Measurements from ENCODE around the gene FCF1.
A peak's percentile ranks its signal among the peaks of the same experiment; 100 is the strongest.
"Not testable (repeated sequence)": the region's sequence is repeated elsewhere in the genome, so short reads cannot be mapped to it uniquely, and the experiment has no call there.

FCF1 gene

DNA sequence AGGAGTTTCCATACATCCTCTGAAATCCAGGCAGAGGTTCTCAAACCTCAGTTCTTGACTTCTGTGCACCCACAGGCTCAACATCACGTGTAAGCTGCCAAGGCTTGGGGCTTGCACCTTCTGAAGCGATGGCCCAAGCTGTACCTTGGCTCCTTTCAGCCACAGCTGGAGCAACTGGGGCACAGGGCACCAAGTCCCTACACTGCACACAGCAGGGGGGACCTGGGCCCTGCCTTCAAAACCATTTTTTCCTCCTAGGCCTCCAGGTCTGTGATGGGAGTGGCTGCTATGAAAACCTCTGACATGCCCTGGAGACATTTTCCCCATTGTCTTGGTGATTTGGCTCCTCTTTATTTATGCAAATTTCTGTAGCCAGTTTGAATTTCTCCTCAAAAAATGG, 10.7 kb upstream of the FCF1 start:
- no peak for DNase-seq

DNA sequence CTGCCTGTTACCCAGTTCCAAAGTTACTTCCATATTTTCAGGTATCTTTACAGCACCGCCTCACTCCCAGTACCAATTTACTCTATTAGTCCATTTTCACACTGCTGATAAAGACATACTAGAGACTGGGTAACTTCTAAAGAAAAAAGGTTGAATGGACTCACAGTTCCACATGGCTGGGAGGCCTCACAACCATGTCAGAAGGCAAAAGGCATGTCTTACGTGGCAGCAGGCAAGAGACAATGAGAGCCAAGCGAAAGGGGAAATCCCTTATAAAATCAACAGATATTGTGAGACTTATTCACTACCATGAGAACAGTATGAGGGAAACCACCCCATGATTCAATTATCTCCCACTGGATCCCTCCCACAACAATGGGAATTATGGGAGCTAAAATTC, 9.9 kb upstream of the FCF1 start:
- DNase-seq: no peak

GRCh38 chr14:74704656-74705055, 8.3 kb upstream of the FCF1 start:
- no peak for DNase-seq

DNA sequence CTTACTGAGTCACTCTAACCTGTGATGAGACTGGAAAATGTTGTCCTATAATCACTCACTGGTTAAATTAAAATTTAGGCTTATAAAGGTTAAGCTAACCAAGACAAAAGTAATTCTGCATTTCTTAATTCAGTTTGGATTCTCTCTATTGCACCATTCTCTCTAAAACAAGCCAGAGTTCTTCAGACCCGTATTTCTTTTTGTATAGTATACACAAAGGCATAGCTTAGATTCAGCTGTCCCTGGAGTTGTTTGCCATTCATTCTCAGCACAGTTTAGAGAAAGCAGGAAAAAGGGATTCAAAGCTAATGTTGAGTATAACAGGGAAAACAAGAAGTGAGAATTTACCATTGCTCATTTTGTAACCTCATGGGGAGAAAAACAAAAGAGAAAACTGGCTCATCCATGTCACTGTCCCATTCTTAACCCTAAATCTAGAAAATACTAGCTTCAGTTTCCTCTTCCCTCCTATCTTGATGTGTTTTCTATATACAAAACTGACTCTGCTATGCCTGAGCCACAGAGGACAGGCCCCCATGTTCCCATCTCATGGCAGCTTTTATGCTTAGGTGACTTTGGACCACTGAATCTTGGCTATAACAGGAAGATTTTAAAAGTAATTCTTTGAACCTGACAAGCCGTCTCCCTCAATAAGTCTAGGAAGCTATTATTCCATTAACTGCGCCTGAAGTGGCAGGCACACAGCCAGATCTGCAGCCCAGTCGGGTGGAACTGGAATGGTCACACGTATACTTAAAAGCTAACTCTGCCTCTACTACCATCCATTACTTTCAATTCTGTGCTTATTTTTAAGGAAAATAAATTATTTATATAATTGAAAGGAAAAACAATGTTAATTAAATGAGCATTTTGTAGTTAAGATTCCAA, 7.1 kb upstream of the FCF1 start:
- no peak for DNase-seq

DNA sequence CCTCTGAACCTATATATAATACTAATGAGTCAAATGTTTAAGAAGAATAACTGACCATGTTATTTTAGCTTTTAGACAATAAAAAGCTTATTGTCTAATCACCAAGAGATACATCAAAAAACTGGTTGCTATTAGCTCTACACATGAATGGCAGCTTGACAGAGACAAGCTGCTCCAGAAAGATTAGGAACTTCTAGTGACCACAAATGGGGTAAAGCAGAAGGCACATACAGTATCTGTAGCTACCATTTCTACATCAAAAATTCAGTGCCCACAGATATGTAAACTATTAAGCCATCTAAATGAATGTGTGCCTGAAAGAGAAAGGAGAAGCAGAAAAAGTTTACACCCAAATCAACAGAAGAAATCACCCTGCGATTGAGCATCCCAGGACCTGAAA, 2.5 kb upstream of the FCF1 start:
- DNase-seq: no peak

DNA sequence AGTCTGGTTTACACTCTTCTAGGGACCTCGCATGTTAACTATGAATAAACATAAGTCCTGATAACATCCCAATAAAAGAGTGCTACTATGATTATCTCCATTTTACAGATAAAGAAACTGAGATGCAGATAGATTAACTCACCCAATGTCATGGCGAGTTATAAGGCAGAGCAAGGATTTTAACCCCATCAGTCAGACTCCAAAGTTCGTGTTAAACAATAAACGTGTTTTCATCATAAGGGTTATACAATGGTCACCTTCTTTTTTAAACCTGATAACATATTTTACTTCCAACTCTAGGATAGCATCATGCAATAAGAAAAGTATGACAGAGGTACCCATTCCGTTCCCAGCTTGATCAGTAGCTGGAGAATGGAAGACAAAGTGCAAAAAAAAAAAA, 1.3 kb upstream of the FCF1 start:
- no peak for DNase-seq

- no peak for DNase-seq
Observed at GRCh38 chr14:74713395-74713735, 421 bp downstream of the FCF1 start.

- no peak for DNase-seq
Observed at GRCh38 chr14:74720526-74720925, 7.6 kb downstream of the FCF1 start.

GRCh38 chr14:74723134-74723533, 10.2 kb downstream of the FCF1 start:
- no peak for DNase-seq

- no peak for DNase-seq
Observed at GRCh38 chr14:74732387-74732786, 19.4 kb downstream of the FCF1 start.

GRCh38 chr14:74733221-74733620, 20.3 kb downstream of the FCF1 start:
- no peak for DNase-seq

GRCh38 chr14:74735125-74735524, 22.2 kb downstream of the FCF1 start:
- DNase-seq: no peak

- no peak for DNase-seq
Observed at GRCh38 chr14:74737753-74738325, 24.9 kb downstream of the FCF1 start.

- no peak for DNase-seq
Observed at GRCh38 chr14:74739293-74740030, 26.5 kb downstream of the FCF1 start.

GRCh38 chr14:74747237-74747636, 34.3 kb downstream of the FCF1 start:
- DNase-seq: no peak

DNA sequence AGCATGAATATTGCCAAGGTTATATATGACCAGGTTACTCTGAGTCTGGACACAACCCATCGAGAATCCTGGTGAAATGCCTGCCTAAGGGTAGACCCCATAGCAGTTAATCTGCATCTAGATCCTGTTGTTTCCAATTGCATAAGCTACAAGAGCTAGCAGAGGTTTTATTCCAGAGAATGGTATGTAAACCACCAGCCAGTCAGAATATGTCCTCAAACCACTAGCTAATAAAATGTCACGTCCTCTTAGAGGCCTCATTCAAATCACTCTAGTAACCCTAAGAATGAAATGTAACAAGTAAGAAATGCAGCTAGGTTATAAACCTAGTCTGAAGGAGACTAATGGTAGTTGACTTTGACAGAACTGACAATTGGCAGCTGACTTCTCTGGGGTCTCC, 41.2 kb downstream of the FCF1 start:
- DNase-seq: no peak

DNA sequence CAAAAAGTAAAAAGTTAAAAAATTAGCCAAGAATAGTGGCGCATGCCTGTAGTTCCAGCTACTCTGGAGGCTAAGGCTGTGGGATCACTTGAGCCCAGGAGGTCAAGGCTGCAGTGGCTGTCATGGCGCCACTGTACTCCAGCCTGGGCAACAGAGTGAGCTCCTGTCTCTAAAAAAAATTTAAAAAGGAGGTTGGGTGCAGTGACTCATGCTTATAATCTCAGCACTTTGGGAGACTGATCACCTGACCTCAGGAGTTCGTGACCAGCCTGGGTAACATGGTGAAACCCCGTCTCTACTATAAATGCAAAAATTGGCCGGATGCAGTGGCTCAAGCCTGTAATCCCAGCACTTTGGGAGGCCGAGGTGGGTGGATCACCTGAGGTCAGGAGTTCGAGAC, 42.0 kb downstream of the FCF1 start:
- DNase-seq: no peak

DNA sequence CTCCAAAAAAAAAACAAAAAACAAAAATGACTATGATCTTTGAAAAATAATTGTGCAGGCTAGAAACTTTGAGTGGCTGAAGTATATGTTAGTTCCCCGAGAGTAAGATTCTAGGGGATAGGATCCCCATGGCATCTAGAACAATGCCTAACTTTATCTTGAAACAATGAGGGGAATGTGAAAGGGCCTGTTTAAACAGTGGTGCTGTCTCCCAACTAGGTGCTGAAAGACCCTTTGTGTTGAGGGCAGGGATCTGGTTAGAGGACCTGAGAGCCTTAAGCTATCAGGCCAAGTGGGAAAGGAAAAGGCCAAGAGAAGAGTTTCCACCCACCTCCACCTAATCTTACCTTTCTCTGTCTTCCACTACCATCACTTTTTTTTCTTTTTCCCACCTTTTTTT, 43.4 kb downstream of the FCF1 start:
- DNase-seq: no peak

GRCh38 chr14:74758505-74758904, 45.6 kb downstream of the FCF1 start:
- not testable (repeated sequence) for DNase-seq

DNA sequence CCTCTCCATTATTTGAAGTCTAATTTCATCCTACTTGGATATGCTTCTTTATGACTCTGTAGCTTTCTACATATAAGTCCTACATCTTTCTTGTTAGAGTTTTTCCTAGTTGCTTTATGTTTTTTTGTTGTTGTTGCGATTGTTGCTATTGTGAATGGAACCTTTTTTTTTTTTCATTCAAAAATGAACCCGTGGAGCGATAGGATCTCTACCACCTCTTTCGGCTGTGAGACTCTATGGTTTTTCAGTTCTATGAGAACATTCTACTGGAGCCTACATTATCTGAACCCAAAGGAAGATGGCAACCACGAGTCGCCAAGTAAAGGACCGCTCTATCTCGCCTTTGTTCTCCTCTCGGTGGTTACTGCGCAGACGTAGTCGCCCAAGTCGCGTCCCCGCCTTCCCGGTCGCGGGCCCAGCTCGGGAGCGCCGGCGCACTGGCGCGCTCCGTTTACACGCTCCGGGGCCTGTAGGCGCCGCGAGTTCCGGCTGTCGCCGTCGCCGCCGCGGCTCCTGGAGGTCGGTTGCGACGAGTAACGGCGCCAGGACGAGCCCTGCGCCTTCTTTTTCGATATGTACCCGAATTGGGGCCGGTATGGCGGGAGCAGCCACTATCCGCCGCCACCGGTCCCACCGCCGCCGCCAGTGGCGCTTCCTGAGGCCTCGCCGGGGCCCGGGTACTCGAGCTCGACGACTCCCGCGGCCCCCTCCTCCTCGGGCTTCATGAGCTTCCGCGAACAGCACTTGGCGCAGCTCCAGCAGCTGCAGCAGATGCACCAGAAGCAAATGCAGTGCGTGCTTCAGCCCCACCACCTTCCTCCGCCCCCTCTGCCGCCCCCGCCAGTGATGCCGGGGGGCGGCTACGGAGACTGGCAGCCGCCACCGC, 50.2 kb downstream of the FCF1 start, which contains the start of gene YLPM1:
TSS of gene YLPM1 (plus strand) at position 400 of the 886 bp plus-strand sequence. CDS start at position 574, 174 bp downstream.
- DNase-seq: peak; percentile 95

GRCh38 chr14:74763803-74764531, 51.0 kb downstream of the FCF1 start:
- peak; percentile 50 for DNase-seq

DNA sequence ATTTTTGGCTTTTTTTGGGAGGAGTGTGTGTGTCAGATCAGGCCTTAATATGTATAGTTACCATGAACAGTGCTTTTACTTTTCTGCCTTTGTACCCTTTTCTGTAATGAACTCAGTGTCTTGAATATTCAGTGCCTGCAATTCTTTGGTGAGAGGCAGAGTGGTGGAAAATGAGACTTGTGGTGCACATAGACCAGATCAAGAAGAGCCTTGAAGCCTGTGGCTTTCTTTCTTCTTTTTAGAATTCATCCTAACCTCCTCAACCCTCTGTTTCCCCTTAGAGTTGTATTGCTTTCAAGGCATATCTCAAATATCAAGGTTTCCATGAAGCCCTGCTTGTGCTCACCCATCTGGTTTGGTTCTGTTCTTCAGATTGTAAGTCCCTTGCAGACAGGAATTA, 52.8 kb downstream of the FCF1 start:
- no peak for DNase-seq
